ENCODE results near the gene PSME3IP1. TPM values are rescaled to one million over a fixed set of nuclear protein-coding genes. Genes with fewer than 3 reads are reported as not detected.

The PSME3IP1 gene
- total and polyA plus RNA-seq, 9 of the 15 experiments (the other 6 are each of a cell fraction or from before 2014, with no cell fraction given) = 63.8 to 187 (median 142) TPM

- TF ChIP-seq ZFP36 (IDR thresholded peaks at IDR 0.05; ENCODE audit: low read depth, low read length, partially characterized antibody) (peak; percentile 46), PTBP1 (IDR thresholded peaks at IDR 0.05; ENCODE audit: low read depth, low read length) (0 out of 2 replicates have a peak, but pooled peaks have one; percentile 39), KDM1A (IDR thresholded peaks at IDR 0.05) (peak; percentile 56 to 60), REST (IDR thresholded peaks at IDR 0.05; ENCODE audit: borderline replicate concordance) (no peak), REST (CRISPR knock-in tag; IDR thresholded peaks at IDR 0.05; ENCODE audit: low read depth) (no peak), ZNF274 (IDR thresholded peaks at IDR 0.05; ENCODE audit: borderline replicate concordance, low read depth, low read length) (no peak), RBM25 (IDR thresholded peaks at IDR 0.05; ENCODE audit: low read depth, low read length, severe bottlenecking) (peak; percentile 64), BCOR (IDR thresholded peaks at IDR 0.05) (peak; percentile 95), ADNP (tag; IDR thresholded peaks at IDR 0.05) (peak; percentile 49; the same call in 1 of the 2 replicates), HNRNPH1 (optimal IDR thresholded peaks at IDR 0.05; ENCODE audit: low read depth, low read length) (no peak)
- Histone ChIP-seq H2AFZ (ENCODE audit: low read depth, low read length) (no peak overlapping the region), H3K4me1 (replicated peaks in 1 of 2; ENCODE audit: control insufficient read depth in 2 of 2, insufficient read depth in 2 of 2, low read length in 2 of 2) (peaks cover 19 to 24% of the 10 kb centered on the region in 2 experiments), H3K27me3 (ENCODE audit: control insufficient read depth in 2 of 2, insufficient read depth in 2 of 2, low read length in 2 of 2) (no peaks in the 10 kb centered on the region; a peak in 1 of 5 replicates), H3K4me3 (no peak overlapping the region), H3K9ac (ENCODE audit: insufficient read depth in 1 of 2, low read depth in 2 of 2, low read length in 2 of 2) (no peak overlapping the region; a peak in 1 of 4 replicates), H3K9me3 (replicated peaks; ENCODE audit: control insufficient read depth, insufficient read depth, low read depth, low read length) (no peaks in the 10 kb centered on the region), H3K36me3 (ENCODE audit: control insufficient read depth, insufficient read depth, low read length) (no peaks in the 10 kb centered on the region), H3K27ac (ENCODE audit: extremely low read depth, low read depth, low read length) (no peak overlapping the region), H4K20me1 (replicated peaks; ENCODE audit: control insufficient read depth, insufficient read depth, low read length) (0 out of 2 replicates have a peak, but pooled peaks cover 3% of the 10 kb centered on the region), H3K4me2 (ENCODE audit: insufficient read depth, low read length) (no peak overlapping the region), H3K79me2 (ENCODE audit: control insufficient read depth, insufficient read depth, low read length) (no peaks in the 10 kb centered on the region), H3K9me1 (ENCODE audit: control insufficient read depth, insufficient read depth, low read length) (no peaks in the 10 kb centered on the region)
- in situ Hi-C loops (cut with MboI) = no loop called here
- ChIA-PET POLR2A (interaction anchor here (0.7 to 1.8 kb wide), 2 partner anchors 13 to 578 kb away, joined by 3 to 5 read pairs; no protein-coding TSS in a partner anchor), CTCF (ENCODE audit: low intra/inter-chr PET ratio) (no interaction called here)
- ATAC-seq = no peak
- no peak for FAIRE-seq
- WGBS (ENCODE audit: insufficient coverage, low coverage, missing lambda C conversion rate) = 27% methylated on average over 5 of the region's 5 CpGs
- intact Hi-C loops (cut with micrococcal nuclease) = no loop called here
- no TSS peak for BruUV-seq (replicated peaks)
- no peak for DNase-seq (ENCODE audit: extremely low read depth in 1 of 4, low spot score in 3 of 4)
These were observed 72.2 kb downstream of the PSME3IP1 start for GRCh38 chr16:57113664-57114063.

Measured in K562 (cell line).